PFSK-1 (cell line): ENCODE measurements around the gene BCAS1.

ENCODE experiments used
- FOXP2 ChIP-seq: optimal IDR thresholded peaks from 2 replicates; pipeline ENCODE3; 2011; ENCODE audit warnings: borderline replicate concordance, control low read depth, inconsistent platforms; ENCODE audit not compliant: insufficient read depth; ENCODE audit errors: extremely low read length, extremely low read depth
- POLR2AphosphoS5 ChIP-seq: IDR thresholded peaks from 2 replicates; pipeline ENCODE4 v1.6.1; 2012; ENCODE audit warnings: low read depth, mild to moderate bottlenecking, control low read depth, low read length, moderate library complexity
- SIN3A ChIP-seq: IDR thresholded peaks from 2 replicates; pipeline ENCODE4 v1.6.1; 2012; ENCODE audit warnings: mild to moderate bottlenecking, low read length, moderate library complexity, borderline replicate concordance; ENCODE audit not compliant: insufficient read depth
- TAF1 ChIP-seq: IDR thresholded peaks from 2 replicates; pipeline ENCODE4 v1.6.1; 2012; ENCODE audit warnings: low read length, control low read depth, borderline replicate concordance; ENCODE audit not compliant: insufficient read depth
- TF ChIP-seq, protein P1 (sequence below), 2 experiments: IDR thresholded peaks; 2 replicates each; pipeline versions ENCODE4 v1.6.1 to v1.8.0; 2011 to 2012; ENCODE audit warnings: low read depth in 2 of 2, low read length in 2 of 2, control low read depth in 1 of 2, inconsistent platforms in 1 of 2, mild to moderate bottlenecking in 1 of 2, moderate library complexity in 1 of 2; ENCODE audit not compliant: insufficient read depth in 1 of 2

BCAS1 gene

DNA sequence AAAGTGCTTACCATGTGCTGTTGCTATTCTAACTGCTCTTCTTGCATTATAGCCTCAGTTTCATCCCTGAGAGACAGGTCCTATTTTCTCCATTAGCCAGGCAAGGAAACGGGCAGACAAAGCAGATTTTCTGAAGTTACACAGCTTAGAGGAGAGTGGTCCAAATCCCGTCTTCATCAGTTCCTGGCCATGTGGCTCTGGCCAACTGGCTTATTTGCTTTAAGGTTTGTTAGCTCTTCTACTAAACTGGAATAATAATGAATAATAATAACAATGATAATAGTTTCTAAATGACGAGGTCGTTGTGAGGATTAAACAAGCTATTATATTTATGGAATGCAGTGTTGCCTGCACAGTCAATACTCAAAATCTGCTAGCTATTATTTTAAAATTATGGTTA is 35.8 kb upstream of the BCAS1 start:
- TF ChIP-seq TAF1 (no peak), POLR2AphosphoS5 (no peak), FOXP2 (no peak), SIN3A (no peak)
- TF ChIP-seq, protein P1, sequence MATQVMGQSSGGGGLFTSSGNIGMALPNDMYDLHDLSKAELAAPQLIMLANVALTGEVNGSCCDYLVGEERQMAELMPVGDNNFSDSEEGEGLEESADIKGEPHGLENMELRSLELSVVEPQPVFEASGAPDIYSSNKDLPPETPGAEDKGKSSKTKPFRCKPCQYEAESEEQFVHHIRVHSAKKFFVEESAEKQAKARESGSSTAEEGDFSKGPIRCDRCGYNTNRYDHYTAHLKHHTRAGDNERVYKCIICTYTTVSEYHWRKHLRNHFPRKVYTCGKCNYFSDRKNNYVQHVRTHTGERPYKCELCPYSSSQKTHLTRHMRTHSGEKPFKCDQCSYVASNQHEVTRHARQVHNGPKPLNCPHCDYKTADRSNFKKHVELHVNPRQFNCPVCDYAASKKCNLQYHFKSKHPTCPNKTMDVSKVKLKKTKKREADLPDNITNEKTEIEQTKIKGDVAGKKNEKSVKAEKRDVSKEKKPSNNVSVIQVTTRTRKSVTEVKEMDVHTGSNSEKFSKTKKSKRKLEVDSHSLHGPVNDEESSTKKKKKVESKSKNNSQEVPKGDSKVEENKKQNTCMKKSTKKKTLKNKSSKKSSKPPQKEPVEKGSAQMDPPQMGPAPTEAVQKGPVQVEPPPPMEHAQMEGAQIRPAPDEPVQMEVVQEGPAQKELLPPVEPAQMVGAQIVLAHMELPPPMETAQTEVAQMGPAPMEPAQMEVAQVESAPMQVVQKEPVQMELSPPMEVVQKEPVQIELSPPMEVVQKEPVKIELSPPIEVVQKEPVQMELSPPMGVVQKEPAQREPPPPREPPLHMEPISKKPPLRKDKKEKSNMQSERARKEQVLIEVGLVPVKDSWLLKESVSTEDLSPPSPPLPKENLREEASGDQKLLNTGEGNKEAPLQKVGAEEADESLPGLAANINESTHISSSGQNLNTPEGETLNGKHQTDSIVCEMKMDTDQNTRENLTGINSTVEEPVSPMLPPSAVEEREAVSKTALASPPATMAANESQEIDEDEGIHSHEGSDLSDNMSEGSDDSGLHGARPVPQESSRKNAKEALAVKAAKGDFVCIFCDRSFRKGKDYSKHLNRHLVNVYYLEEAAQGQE (IDR thresholded peaks at IDR 0.05; ENCODE audit: insufficient read depth in 1 of 2, low read depth in 2 of 2, low read length in 2 of 2): no peak

GRCh38 chr20:54105653-54106052 is 35.3 kb upstream of the BCAS1 start:
- TF ChIP-seq POLR2AphosphoS5: no peak
- no peak for TF ChIP-seq TAF1
- TF ChIP-seq SIN3A: no peak

- TF ChIP-seq TAF1: no peak
- TF ChIP-seq FOXP2: no peak
- TF ChIP-seq SIN3A: no peak
- TF ChIP-seq, protein P1 (IDR thresholded peaks at IDR 0.05; ENCODE audit: insufficient read depth in 1 of 2, low read depth in 2 of 2, low read length in 2 of 2): no peak
- TF ChIP-seq POLR2AphosphoS5: no peak
Measured at GRCh38 chr20:54104781-54105180, 34.4 kb upstream of the BCAS1 start.

DNA sequence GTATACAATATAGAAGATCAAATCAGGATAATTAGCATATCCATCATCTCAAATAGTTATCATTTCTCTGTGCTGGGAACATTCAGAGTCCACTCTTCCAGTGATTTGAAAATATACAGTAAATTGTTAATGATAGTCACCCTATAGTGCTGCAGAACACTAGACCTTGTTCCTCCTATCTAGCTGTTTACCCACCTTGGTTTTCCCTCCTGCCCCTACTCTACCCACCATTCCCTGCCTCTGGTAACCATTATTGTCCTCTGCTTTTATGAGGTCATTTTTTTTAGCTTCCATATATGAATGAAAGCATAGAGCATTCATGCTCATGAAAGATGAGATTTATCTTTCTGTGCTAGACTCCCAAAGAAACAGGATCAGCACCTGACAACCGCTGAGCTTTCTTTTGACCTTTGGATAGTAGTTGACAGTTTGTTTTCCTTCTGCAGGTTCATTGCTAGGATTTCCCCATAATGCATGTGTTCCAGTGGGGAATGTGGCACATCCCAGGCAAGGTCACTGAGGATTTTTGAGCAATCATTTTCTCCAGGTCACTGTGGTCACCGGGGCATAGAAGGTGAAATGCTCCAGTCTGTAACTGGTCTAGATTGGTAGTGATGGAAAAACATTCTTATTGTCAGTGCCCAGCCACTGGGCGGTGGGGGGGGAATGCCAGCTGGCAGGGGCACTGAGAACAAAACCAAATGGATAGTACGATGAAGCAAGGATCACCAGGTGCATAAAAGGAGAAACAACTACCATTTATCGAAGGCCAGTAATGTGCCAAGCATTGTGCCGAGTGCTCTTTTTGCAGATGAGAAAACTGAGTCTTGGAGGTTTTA is 33.6 kb upstream of the BCAS1 start:
- TF ChIP-seq FOXP2: no peak
- TF ChIP-seq TAF1: no peak
- TF ChIP-seq SIN3A: no peak
- TF ChIP-seq POLR2AphosphoS5: no peak
- TF ChIP-seq, protein P1 (IDR thresholded peaks at IDR 0.05; ENCODE audit: insufficient read depth in 1 of 2, low read depth in 2 of 2, low read length in 2 of 2): no peak

DNA sequence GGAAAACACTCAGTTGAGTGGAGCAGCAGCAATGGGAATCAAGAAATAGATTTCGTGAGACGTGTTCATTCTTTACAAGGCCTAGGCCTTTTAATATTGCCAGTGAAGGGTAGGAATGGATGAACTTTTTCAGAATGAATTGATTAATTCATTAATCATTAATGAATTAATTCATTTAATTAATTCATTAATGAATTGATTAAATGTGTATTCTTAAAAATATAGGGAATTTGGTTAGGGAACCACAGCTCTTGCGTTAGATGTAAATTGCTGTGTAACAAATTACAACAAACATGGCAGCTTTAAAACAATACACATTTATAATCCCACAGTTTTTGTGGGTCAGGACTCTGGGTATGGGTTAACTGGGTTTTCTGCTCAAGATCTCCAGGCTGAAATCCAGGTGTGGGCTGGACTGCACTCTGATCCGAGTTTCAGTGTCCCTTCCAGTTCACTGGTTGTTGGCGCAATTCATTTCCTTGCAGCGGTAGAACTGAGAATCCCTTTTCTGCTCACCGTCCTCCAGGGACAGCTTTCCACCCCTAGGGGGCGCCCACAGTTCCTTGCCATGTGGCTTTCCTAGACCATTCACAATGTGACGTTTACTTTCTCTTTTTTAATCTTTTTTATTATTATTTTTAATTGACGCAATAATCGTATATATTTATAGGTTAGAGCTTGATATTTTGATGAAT is 32.8 kb upstream of the BCAS1 start:
- TF ChIP-seq, protein P1 (IDR thresholded peaks at IDR 0.05; ENCODE audit: insufficient read depth in 1 of 2, low read depth in 2 of 2, low read length in 2 of 2): no peak
- no peak for TF ChIP-seq TAF1
- no peak for TF ChIP-seq POLR2AphosphoS5
- TF ChIP-seq FOXP2: no peak
- TF ChIP-seq SIN3A: no peak
